Measurements from ENCODE around the gene BAIAP2L1.

Gene BAIAP2L1

GRCh38 chr7:98288064-98288823 is 112.6 kb downstream of the BAIAP2L1 start:
- peak overlapping the region in 1 of 2 donors; percentile 22 for H3K4me3 ChIP-seq (ENCODE audit: low read length in 2 of 2)
- peak overlapping the region in 1 of 2 donors; percentile 25 for H3K9ac ChIP-seq (ENCODE audit: low read depth in 1 of 2, low read length in 2 of 2)
- H3K4me1 ChIP-seq (ENCODE audit: control insufficient read depth in 2 of 2, insufficient read depth in 2 of 2, low read length in 2 of 2) = peaks cover 49 to 52% of the 10 kb centered on the region in 2 donors
- H3K27ac ChIP-seq (ENCODE audit: low read depth in 2 of 2, low read length in 2 of 2) = peak overlapping the region; percentile 32 to 48
- H3K27me3 ChIP-seq (ENCODE audit: control insufficient read depth in 2 of 2, insufficient read depth in 2 of 2, low read length in 2 of 2) = no peaks in the 10 kb centered on the region
- H3K36me3 ChIP-seq (ENCODE audit: control insufficient read depth in 2 of 2, insufficient read depth in 2 of 2, low read length in 2 of 2) = peaks cover 18 to 30% of the 10 kb centered on the region in 2 donors
- no peaks in the 10 kb centered on the region for H3K9me3 ChIP-seq (ENCODE audit: control insufficient read depth in 2 of 2, low read length in 2 of 2)

GRCh38 chr7:98287486-98287959 is 113.4 kb downstream of the BAIAP2L1 start:
- Histone ChIP-seq H3K27me3 (ENCODE audit: control insufficient read depth in 2 of 2, insufficient read depth in 2 of 2, low read length in 2 of 2) (no peaks in the 10 kb centered on the region), H3K36me3 (ENCODE audit: control insufficient read depth in 2 of 2, insufficient read depth in 2 of 2, low read length in 2 of 2) (peaks cover 11 to 25% of the 10 kb centered on the region in 2 donors), H3K4me1 (ENCODE audit: control insufficient read depth in 2 of 2, insufficient read depth in 2 of 2, low read length in 2 of 2) (peaks cover 53 to 59% of the 10 kb centered on the region in 2 donors), H3K9me3 (ENCODE audit: control insufficient read depth in 2 of 2, low read length in 2 of 2) (no peaks in the 10 kb centered on the region), H3K4me3 (ENCODE audit: low read length in 2 of 2) (no peak overlapping the region), H3K9ac (ENCODE audit: low read depth in 1 of 2, low read length in 2 of 2) (peak overlapping the region in 1 of 2 donors; percentile 25), H3K27ac (ENCODE audit: low read depth in 2 of 2, low read length in 2 of 2) (peak overlapping the region; percentile 32 to 48)

- H3K9me3 ChIP-seq (ENCODE audit: control insufficient read depth in 2 of 2, low read length in 2 of 2) = no peaks in the 10 kb centered on the region
- H3K4me1 ChIP-seq (ENCODE audit: control insufficient read depth in 2 of 2, insufficient read depth in 2 of 2, low read length in 2 of 2) = peaks cover 57 to 63% of the 10 kb centered on the region in 2 donors
- no peak overlapping the region for H3K9ac ChIP-seq (ENCODE audit: low read depth in 1 of 2, low read length in 2 of 2)
Measured at GRCh38 chr7:98286701-98287485, 114.0 kb downstream of the BAIAP2L1 start.

GRCh38 chr7:98286093-98286539 is 114.8 kb downstream of the BAIAP2L1 start:
- Histone ChIP-seq H3K4me3 (ENCODE audit: low read length in 2 of 2) (peak overlapping the region; percentile 26 to 79), H3K9ac (ENCODE audit: low read depth in 1 of 2, low read length in 2 of 2) (peak overlapping the region in 1 of 2 donors; percentile 88), H3K27ac (ENCODE audit: low read depth in 2 of 2, low read length in 2 of 2) (peak overlapping the region; percentile 94 to 95), H3K9me3 (ENCODE audit: control insufficient read depth in 2 of 2, low read length in 2 of 2) (no peaks in the 10 kb centered on the region), H3K4me1 (ENCODE audit: control insufficient read depth in 2 of 2, insufficient read depth in 2 of 2, low read length in 2 of 2) (peaks cover 57 to 63% of the 10 kb centered on the region in 2 donors), H3K27me3 (ENCODE audit: control insufficient read depth in 2 of 2, insufficient read depth in 2 of 2, low read length in 2 of 2) (no peaks in the 10 kb centered on the region), H3K36me3 (ENCODE audit: control insufficient read depth in 2 of 2, insufficient read depth in 2 of 2, low read length in 2 of 2) (peaks cover 0 to 13% of the 10 kb centered on the region in 2 donors)

More at GRCh38 chr7:98286701-98287485, 114.0 kb downstream of the BAIAP2L1 start:
- no peak overlapping the region for H3K4me3 ChIP-seq (ENCODE audit: low read length in 2 of 2)
- H3K27me3 ChIP-seq (ENCODE audit: control insufficient read depth in 2 of 2, insufficient read depth in 2 of 2, low read length in 2 of 2) = no peaks in the 10 kb centered on the region
- H3K36me3 ChIP-seq (ENCODE audit: control insufficient read depth in 2 of 2, insufficient read depth in 2 of 2, low read length in 2 of 2) = peaks cover 6 to 19% of the 10 kb centered on the region in 2 donors
- peak overlapping the region in 1 of 2 donors; percentile 94 for H3K27ac ChIP-seq (ENCODE audit: low read depth in 2 of 2, low read length in 2 of 2)

- peaks cover 60 to 69% of the 10 kb centered on the region in 2 donors for H3K4me1 ChIP-seq (ENCODE audit: control insufficient read depth in 2 of 2, insufficient read depth in 2 of 2, low read length in 2 of 2)
- H3K27me3 ChIP-seq (ENCODE audit: control insufficient read depth in 2 of 2, insufficient read depth in 2 of 2, low read length in 2 of 2) = no peaks in the 10 kb centered on the region
- H3K36me3 ChIP-seq (ENCODE audit: control insufficient read depth in 2 of 2, insufficient read depth in 2 of 2, low read length in 2 of 2) = peaks cover 0 to 8% of the 10 kb centered on the region in 2 donors
- H3K27ac ChIP-seq (ENCODE audit: low read depth in 2 of 2, low read length in 2 of 2) = peak overlapping the region; percentile 94 to 95
- H3K9ac ChIP-seq (ENCODE audit: low read depth in 1 of 2, low read length in 2 of 2) = peak overlapping the region; percentile 63 to 88
- H3K4me3 ChIP-seq (ENCODE audit: low read length in 2 of 2) = peak overlapping the region; percentile 79 to 86
- H3K9me3 ChIP-seq (ENCODE audit: control insufficient read depth in 2 of 2, low read length in 2 of 2) = no peaks in the 10 kb centered on the region
Measured at GRCh38 chr7:98285157-98286092, 115.5 kb downstream of the BAIAP2L1 start.

- Histone ChIP-seq H3K36me3 (ENCODE audit: control insufficient read depth in 2 of 2, insufficient read depth in 2 of 2, low read length in 2 of 2) (peaks cover 0 to 7% of the 10 kb centered on the region in 2 donors), H3K9ac (ENCODE audit: low read depth in 1 of 2, low read length in 2 of 2) (peak overlapping the region; percentile 63 to 88), H3K4me1 (ENCODE audit: control insufficient read depth in 2 of 2, insufficient read depth in 2 of 2, low read length in 2 of 2) (peaks cover 60 to 72% of the 10 kb centered on the region in 2 donors), H3K9me3 (ENCODE audit: control insufficient read depth in 2 of 2, low read length in 2 of 2) (no peaks in the 10 kb centered on the region), H3K27me3 (ENCODE audit: control insufficient read depth in 2 of 2, insufficient read depth in 2 of 2, low read length in 2 of 2) (no peaks in the 10 kb centered on the region), H3K27ac (ENCODE audit: low read depth in 2 of 2, low read length in 2 of 2) (peak overlapping the region; percentile 94 to 95), H3K4me3 (ENCODE audit: low read length in 2 of 2) (peak overlapping the region; percentile 79 to 86)
Measured at GRCh38 chr7:98284335-98285036, 116.4 kb downstream of the BAIAP2L1 start.

- Histone ChIP-seq H3K9me3 (ENCODE audit: control insufficient read depth in 2 of 2, low read length in 2 of 2) (no peaks in the 10 kb centered on the region), H3K36me3 (ENCODE audit: control insufficient read depth in 2 of 2, insufficient read depth in 2 of 2, low read length in 2 of 2) (peaks cover 0 to 4% of the 10 kb centered on the region in 2 donors), H3K27ac (ENCODE audit: low read depth in 2 of 2, low read length in 2 of 2) (peak overlapping the region; percentile 94 to 95), H3K9ac (ENCODE audit: low read depth in 1 of 2, low read length in 2 of 2) (peak overlapping the region; percentile 63 to 88), H3K27me3 (ENCODE audit: control insufficient read depth in 2 of 2, insufficient read depth in 2 of 2, low read length in 2 of 2) (no peaks in the 10 kb centered on the region), H3K4me3 (ENCODE audit: low read length in 2 of 2) (peak overlapping the region; percentile 79 to 86), H3K4me1 (ENCODE audit: control insufficient read depth in 2 of 2, insufficient read depth in 2 of 2, low read length in 2 of 2) (peaks cover 60 to 73% of the 10 kb centered on the region in 2 donors)
Measured at GRCh38 chr7:98283887-98284222, 117.0 kb downstream of the BAIAP2L1 start.

GRCh38 chr7:98283127-98283886 is 117.6 kb downstream of the BAIAP2L1 start:
- Histone ChIP-seq H3K36me3 (ENCODE audit: control insufficient read depth in 2 of 2, insufficient read depth in 2 of 2, low read length in 2 of 2) (peaks cover 0 to 4% of the 10 kb centered on the region in 2 donors), H3K9ac (ENCODE audit: low read depth in 1 of 2, low read length in 2 of 2) (peak overlapping the region; percentile 88 to 89), H3K9me3 (ENCODE audit: control insufficient read depth in 2 of 2, low read length in 2 of 2) (no peaks in the 10 kb centered on the region), H3K27ac (ENCODE audit: low read depth in 2 of 2, low read length in 2 of 2) (peak overlapping the region; percentile 94 to 95), H3K27me3 (ENCODE audit: control insufficient read depth in 2 of 2, insufficient read depth in 2 of 2, low read length in 2 of 2) (no peaks in the 10 kb centered on the region), H3K4me1 (ENCODE audit: control insufficient read depth in 2 of 2, insufficient read depth in 2 of 2, low read length in 2 of 2) (peaks cover 58 to 76% of the 10 kb centered on the region in 2 donors), H3K4me3 (ENCODE audit: low read length in 2 of 2) (peak overlapping the region; percentile 79 to 86)

Data from mucosa of rectum (tissue), 2 donors.